HG03342 (cell line): ENCODE data around the gene COG5.
"Not testable (repeated sequence)": the region's sequence is repeated elsewhere in the genome, so short reads cannot be mapped to it uniquely, and the experiment has no call there.

Source experiments
- ATAC-seq: cut with Tn5 transposase; IDR thresholded peaks from one replicate; pipeline ENCODE4 v1.9.1; 2021; ENCODE audit warnings: mild to moderate bottlenecking, moderate library complexity; ENCODE audit not compliant: unreplicated experiment

COG5 gene

GRCh38 chr7:107167483-107168232 lies 396.1 kb downstream of the COG5 start:
- no peak for ATAC-seq

DNA sequence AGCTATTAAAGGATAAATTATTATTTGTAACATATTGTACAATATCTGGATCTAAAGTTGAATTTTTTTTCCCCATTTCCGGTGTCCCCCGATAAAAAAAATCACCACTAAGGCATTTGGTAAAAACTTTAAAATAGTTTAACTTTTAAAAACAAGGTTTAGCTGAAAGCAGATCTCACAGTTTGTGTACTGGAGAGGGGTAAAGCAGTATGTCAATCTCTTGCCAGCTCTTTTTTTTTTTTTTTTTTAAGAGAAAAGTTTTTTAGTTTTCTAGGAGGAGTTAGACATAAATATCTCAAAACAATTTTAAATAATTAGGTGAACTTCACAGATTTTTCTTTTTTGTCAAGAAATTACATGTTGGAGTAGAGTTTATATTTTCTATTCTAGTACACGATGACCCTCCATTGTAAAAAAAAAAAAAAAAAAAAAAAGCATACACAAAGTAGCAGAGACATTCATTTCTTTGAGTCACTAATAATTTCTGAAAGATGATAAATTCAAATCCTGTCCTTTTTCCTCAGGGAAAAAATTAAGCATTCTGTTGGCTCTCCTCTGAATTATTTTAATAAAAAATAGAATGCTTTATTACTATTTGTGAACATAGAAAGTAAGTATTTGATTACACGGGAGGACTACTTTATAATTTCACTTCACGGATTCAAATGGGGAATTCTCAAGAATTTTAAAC lies 396.8 kb downstream of the COG5 start:
- no peak for ATAC-seq

DNA sequence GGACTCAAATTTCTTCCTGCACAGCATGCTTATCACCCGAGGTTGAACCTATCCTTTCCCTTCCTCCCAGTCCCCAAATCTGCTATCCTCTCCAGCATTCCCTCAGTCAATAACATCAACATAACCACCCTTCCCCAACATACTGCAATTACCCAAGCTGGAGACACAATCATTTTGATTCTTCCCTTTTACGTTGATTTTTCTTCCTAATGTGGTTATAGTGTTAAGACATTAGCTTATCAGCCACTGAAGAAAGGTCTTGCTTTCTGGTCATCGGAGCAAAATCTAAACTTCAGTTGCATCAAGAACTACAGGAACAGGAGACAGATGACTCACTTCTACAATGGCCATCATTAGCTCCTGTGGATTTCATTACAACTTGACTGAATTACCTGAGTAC lies 398.4 kb downstream of the COG5 start:
- no peak for ATAC-seq

GRCh38 chr7:107164092-107164491 lies 399.6 kb downstream of the COG5 start:
- no peak for ATAC-seq

DNA sequence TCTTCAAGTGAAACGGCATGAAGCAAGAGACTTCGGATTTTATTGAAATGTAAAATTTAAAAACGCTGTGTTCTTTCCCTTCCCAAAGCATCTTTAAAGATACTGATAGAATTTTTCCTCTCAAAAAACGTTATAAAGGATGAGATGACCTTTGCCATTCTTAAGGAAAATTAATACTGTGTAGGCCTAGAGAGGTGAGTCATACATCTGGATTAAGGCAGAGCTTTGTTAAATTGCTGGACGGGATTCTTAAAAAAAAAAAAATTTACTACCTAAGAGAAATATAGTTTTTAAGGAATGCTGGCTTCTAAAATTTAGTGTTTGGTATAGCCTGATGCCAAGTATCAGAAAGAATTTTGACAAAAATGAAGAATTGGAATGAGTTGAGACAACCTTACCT lies 401.2 kb downstream of the COG5 start:
- ATAC-seq = no peak

DNA sequence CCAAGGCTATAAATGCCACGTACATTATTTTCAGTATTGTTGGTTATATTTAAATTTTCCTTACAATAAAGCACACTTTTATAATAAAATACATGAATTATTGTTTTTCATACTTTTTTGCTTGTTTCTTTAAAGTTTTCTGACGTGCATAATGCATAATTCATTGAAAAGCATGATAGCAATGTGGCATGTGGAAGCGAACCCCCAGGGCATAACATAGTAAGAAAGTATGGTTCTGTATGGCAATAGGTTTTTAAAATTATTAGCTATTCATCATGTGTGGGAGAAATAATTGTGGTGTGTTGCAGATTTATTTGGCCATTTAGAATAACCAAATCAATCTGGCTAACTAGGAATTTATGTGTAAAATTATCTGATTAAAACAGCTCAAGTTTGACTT lies 402.3 kb downstream of the COG5 start:
- no peak for ATAC-seq

GRCh38 chr7:107160389-107160788 lies 403.3 kb downstream of the COG5 start:
- ATAC-seq = no peak

- no peak for ATAC-seq
These were observed 405.7 kb downstream of the COG5 start for GRCh38 chr7:107158028-107158427.

GRCh38 chr7:107157091-107157490 lies 406.6 kb downstream of the COG5 start:
- no peak for ATAC-seq

- not testable (repeated sequence) for ATAC-seq
These were observed 408.0 kb downstream of the COG5 start for GRCh38 chr7:107155726-107156125.

DNA sequence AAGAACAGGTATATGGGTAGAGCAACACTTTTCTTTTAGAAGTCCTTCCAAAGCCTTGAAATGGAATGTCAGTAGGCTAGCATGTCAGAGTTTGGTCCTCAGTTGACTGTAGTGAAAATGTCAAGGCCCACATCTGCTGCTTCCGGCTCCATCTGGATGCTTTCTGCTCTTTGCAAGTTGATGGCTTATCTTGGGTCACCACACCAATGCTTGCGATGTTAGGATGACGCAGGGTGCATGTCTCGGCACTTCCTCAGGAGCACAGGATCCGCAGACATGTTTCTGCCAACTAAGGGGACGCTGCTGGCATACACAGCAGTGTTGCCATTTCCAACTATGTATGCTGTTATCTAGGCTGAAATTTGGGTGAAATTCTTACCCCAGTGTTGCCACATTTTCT lies 408.9 kb downstream of the COG5 start:
- ATAC-seq = no peak

- ATAC-seq = no peak
These were observed 411.7 kb downstream of the COG5 start for GRCh38 chr7:107152011-107152410.
